ENCODE measurements around the gene PDCL3.

- no peak for TF ChIP-seq EZH2 (IDR thresholded peaks at IDR 0.05; ENCODE audit: borderline replicate concordance, insufficient read depth, low read depth, low read length, poor library complexity, severe bottlenecking)
- no peak for TF ChIP-seq CTCF (IDR thresholded peaks at IDR 0.05)
These were observed 44.0 kb upstream of the PDCL3 start for GRCh38 chr2:100518801-100519200.

All from B cell (primary cell).